Hypothalamus (tissue), 51 donors: Measurements from ENCODE around the gene NUDCD3.
"Not testable (repeated sequence)": the region's sequence is repeated elsewhere in the genome, so short reads cannot be mapped to it uniquely, and the experiment has no call there.

Experiments
- DNase-seq, 51 donors: peaks; one replicate each; lab custom pipeline; 2025; lab: John Stamatoyannopoulos, UW

Gene NUDCD3

GRCh38 chr7:44519546-44519945 lies 29.1 kb upstream of the NUDCD3 start:
- DNase-seq, result no peak

GRCh38 chr7:44518761-44519160 lies 28.3 kb upstream of the NUDCD3 start:
- no peak for DNase-seq

- DNase-seq, result no peak
These were observed 26.7 kb upstream of the NUDCD3 start for GRCh38 chr7:44517175-44517574.

- no peak for DNase-seq
These were observed 25.3 kb upstream of the NUDCD3 start for GRCh38 chr7:44515590-44516268.

DNA sequence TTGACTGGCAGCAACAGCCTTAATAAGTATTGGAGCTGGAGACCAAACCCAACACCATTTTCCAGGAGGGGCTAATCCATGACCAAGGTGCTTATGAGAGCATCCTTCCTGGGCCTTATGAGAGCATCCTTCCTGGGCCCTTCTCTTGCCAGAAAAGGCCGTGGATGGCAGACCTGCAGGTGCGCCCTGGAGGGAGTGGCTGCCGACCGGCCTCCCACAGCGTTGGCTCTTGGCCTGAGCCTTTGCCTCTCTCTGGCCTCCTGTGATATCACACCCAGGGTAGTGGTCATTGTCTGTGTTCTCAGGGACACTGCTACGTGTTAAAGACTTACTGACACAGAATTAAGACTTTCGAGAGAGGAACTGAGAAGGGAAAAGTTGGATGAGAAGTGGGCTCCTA lies 22.3 kb upstream of the NUDCD3 start:
- DNase-seq, result no peak

DNA sequence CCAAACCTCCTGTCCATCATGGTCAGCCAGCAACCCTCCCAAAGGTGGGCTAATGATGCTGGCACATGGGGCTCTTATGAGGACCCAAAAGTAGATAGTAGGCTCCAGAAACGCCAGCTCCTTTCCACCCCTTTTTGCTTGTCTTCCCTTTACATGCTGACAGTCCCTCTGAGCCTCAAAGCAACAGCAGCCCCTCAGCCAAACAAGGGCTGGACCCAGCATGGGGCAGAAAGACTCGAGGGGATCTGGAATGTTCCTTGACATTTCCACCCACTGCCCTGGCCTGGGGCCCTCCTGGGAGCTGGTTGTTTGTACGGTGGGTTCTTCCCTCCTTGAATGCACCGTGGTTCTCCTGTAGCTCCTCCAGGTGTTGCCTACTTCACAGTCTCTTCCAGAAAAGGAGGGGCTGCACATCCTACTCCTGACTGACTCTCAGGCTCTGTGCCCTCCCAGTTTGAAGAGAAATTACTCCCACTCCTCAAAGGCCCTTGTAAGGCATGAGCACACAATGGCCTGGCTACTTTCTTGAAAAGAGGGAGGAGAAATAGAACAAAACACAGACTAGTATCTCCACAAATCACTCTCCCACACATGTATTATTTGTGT lies 21.5 kb upstream of the NUDCD3 start:
- DNase-seq, result no peak

DNA sequence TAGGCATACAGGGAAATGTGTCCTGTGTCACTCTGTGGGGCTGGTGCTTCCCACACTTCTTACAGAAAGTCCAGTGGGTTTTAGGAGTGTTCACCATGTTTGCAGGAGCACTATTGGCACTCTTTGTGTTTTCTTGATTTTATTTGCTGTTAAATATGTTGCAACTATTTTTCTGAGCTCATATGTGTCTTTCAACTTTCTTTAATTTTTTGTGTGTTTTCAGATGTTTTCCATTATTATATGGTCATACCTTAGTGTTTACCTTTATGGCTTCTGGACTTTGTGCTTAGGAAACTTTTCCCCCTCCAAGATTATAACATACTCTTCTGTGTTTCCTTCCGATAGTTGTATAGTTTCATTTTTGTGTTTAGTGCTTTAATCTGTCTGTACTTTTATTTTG lies 20.8 kb upstream of the NUDCD3 start:
- no peak for DNase-seq

GRCh38 chr7:44508328-44509030 lies 18.0 kb upstream of the NUDCD3 start:
- DNase-seq, result no peak

- not testable (repeated sequence) for DNase-seq
These were observed 16.3 kb upstream of the NUDCD3 start for GRCh38 chr7:44506592-44507288.

DNA sequence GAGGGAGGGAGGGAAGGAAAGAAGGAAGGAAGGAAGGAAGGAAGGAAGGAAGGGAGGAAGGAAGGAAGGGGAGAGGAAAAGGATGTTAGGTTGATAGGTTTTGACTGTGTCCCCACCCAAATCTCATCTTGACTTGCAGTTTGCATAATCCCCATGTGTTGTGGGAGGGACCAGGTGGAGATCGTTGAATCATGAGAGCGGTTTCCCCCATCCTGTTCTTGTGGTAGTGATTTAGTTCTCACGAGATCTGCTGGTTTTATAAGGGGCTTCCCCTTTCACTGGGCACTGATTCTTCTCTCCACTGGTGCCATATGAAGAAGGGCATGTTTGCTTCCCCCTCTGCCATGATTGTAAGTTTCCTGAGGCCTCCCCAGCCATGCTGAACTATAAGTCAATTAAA lies 15.1 kb upstream of the NUDCD3 start:
- no peak for DNase-seq

GRCh38 chr7:44498230-44498954 lies 7.9 kb upstream of the NUDCD3 start:
- DNase-seq, result no peak

DNA sequence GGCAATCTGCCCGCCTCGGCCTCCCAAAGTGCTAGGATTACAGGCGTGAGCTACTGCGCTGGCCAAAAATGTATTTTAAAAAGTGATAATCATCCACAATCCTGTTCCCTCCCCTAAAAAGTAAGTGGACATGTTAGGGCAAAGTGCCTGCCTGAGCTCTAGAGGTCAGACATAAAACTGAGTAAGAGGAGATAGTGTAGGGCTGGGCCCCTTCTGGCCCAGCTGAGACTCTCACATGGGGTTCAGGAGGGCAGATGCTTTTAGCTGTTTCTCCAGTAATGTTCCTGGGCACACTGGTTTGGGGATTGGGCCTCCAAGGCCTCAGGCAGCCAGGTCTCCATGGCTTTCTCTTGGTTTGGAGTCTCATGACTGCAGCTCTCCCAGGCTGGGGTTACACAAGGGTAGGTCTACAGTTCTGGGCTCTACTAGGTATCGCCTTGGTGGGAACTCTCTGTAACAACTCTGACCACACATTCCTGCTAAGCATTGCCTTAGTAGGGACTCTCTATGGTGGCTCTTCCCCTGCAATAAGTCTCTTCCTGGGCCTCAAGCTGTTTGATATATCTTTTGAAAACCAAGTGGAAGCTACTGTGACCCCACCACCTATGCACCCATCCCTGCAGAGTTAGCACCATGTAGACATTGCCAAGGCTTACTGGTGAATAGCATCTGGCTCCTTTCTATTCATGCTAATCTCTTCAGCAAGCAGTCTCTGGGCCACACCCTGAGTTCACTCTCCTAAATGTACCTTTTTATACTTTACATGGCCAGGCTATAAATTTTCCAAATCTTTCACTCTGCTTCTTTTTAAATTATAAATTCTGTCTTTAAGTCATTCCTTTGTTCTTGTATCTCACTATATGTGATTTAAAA lies 6.9 kb upstream of the NUDCD3 start:
- DNase-seq, result no peak

DNA sequence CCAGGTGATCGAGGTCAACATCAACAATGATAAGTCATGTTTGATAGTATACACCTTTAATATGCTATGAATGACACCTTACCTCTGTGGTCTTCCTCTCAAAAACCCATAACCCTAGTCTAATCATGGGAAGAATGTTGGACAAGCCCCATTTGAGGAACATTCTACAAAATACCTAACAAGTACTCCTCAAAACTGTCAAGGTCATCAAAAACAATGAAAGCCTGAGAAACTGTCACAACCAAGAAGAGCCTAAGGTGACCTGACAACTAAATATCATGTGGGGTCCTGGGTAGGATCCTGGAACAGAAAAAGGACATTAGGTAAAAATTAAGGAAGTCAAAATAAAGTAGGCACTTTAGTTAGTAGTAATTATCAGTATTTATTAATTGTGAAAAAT lies 5.9 kb upstream of the NUDCD3 start:
- no peak for DNase-seq

DNA sequence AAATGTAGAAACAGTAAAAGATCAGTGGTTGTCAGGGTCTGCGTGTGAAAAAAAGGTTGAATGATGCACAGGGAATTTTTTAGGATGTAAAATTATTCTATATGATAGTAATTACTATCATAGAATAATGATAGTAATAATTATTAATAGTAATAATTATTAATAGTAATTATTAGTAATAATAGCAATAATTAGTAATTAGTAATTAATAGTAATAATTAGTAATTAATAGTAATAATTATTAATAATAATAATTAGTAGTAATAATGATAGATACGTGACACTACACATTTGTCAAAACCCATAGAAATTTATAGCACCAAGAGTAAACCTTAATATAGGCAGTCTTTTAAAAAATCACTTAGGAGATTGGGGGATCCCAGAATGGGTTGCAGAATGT lies 4.5 kb upstream of the NUDCD3 start:
- DNase-seq, result no peak

- no peak for DNase-seq
These were observed 771 bp upstream of the NUDCD3 start for GRCh38 chr7:44491229-44491628.

GRCh38 chr7:44489955-44490350 lies 505 bp downstream of the NUDCD3 start:
- no peak for DNase-seq

GRCh38 chr7:44488955-44489354 lies 1.5 kb downstream of the NUDCD3 start:
- DNase-seq, result no peak

DNA sequence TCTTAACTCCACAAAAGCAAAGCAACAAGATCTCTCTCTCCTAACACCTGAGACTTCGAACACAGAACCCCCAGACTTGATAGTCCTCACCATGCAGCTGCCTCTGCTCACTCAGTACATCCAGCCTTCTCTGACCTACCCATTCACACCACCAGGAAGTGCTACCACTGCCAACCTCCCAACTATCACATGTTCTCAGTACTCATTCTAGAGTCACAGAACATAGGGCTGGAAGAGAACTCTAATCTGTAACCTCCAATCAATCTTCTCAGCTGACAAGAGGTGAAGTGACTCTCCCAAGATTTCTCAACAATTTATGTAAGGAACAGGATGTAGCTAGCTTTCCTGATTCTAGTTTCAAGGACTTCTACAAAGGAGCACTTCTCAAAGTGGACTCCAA lies 3.8 kb downstream of the NUDCD3 start:
- DNase-seq, result no peak

- DNase-seq, result no peak
These were observed 4.5 kb downstream of the NUDCD3 start for GRCh38 chr7:44486001-44486400.
